Breast epithelium (tissue), 4 donors: ENCODE measurements around the gene WDR1. TPM values are rescaled to one million over a fixed set of nuclear protein-coding genes. Genes with fewer than 3 reads are reported as not detected.
A peak's percentile ranks its signal among the peaks of the same experiment; 100 is the strongest.

Source experiments
- DNase-seq, 2 donors: peaks; one replicate each; pipeline ENCODE4 v3.0.0-alpha.2; 2019; ENCODE audit warnings: low spot score in 2 of 2
- H3K27ac ChIP-seq, 2 donors: fragments of 200-600 bp; sonication (generic) in 1 of 2; one replicate each; pipeline ENCODE4 v1.5.1; 2016 to 2019; ENCODE audit warnings: mild to moderate bottlenecking in 1 of 2
- H3K27me3 ChIP-seq, 2 donors: fragments of 200-600 bp; sonication (generic) in 1 of 2; one replicate each; pipeline versions ENCODE4 v1.5.1 to v1.6.0; 2017 to 2019; ENCODE audit warnings: control low read depth in 1 of 2, mild to moderate bottlenecking in 1 of 2
- H3K36me3 ChIP-seq: fragments of 200-600 bp; one replicate; pipeline ENCODE4 v1.5.1; 2019
- H3K4me1 ChIP-seq, 2 donors: fragments of 200-600 bp; sonication (generic); one replicate each; pipeline ENCODE4 v1.5.1; 2016 to 2019; ENCODE audit warnings: control low read depth in 1 of 2
- H3K4me3 ChIP-seq, 3 donors: fragments of 200-600 bp; sonication (generic); 1 replicate in 2 of 3; 2 replicates in 1 of 3; pipeline ENCODE4 v1.5.1; 2016 to 2019; ENCODE audit warnings: mild to moderate bottlenecking in 3 of 3, moderate library complexity in 2 of 3
- H3K9me3 ChIP-seq, 2 donors: fragments of 200-600 bp; sonication (generic) in 1 of 2; one replicate each; pipeline ENCODE4 v1.5.1; 2016 to 2019; ENCODE audit warnings: control low read depth in 1 of 2
- POLR2A ChIP-seq: fragments of 450-650 bp; IDR thresholded peaks from one replicate; pipeline ENCODE4 v1.6.1; 2016; ENCODE audit warnings: antibody characterized with exemption, mild to moderate bottlenecking, moderate library complexity
- POLR2AphosphoS5 ChIP-seq, 3 donors: sonication (generic); formaldehyde crosslinking; IDR thresholded peaks; one replicate each; pipeline ENCODE4 v1.6.1; 2017; ENCODE audit warnings: antibody characterized with exemption in 3 of 3
- intact Hi-C: fragments of 100-400 bp; cut with DNase I; formaldehyde crosslinking; loops from one replicate; pipeline ENCODE4 v1.15.1; 2023; ENCODE audit warnings: low total_unique reads
- total RNA-seq, 3 donors: library from RNA; depleted of rRNA; stranded (reverse); fragments of >200 nt; gene quantifications; one replicate each; pipeline ENCODE4 v1.1.0, GENCODE V29; 2016
- TF ChIP-seq, protein P1 (sequence below), 3 donors: fragments of 450-650 bp; IDR thresholded peaks; one replicate each; pipeline ENCODE4 v1.5.1; 2016 to 2017; ENCODE audit warnings: antibody characterized with exemption in 3 of 3, mild to moderate bottlenecking in 3 of 3, moderate library complexity in 3 of 3

WDR1 gene
- total RNA-seq, 3 donors from 2014 or later, result 93.9 to 142 (median 127) TPM

DNA sequence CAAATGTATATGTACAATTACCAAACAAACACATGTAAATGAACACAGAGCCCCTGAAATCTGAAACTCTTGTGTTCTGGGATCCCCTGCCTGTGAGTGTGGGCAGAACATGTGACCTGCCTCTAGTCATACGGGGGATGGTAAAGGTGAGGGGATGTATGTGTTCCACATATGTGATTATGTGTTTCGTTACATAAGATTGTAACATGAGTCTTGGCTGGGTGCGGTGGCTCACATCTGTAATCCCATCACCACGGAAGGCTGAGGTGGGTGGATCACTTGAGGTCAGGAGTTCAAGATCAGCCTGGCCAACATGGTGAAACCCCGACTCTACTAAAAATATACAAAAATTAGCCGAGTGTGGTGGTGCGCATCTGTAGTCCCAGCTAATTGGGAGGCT is 58.2 kb downstream of the WDR1 start:
- TF ChIP-seq POLR2AphosphoS5 (IDR thresholded peaks at IDR 0.05), result no peak
- no peak for TF ChIP-seq POLR2A
- TF ChIP-seq, protein P1, sequence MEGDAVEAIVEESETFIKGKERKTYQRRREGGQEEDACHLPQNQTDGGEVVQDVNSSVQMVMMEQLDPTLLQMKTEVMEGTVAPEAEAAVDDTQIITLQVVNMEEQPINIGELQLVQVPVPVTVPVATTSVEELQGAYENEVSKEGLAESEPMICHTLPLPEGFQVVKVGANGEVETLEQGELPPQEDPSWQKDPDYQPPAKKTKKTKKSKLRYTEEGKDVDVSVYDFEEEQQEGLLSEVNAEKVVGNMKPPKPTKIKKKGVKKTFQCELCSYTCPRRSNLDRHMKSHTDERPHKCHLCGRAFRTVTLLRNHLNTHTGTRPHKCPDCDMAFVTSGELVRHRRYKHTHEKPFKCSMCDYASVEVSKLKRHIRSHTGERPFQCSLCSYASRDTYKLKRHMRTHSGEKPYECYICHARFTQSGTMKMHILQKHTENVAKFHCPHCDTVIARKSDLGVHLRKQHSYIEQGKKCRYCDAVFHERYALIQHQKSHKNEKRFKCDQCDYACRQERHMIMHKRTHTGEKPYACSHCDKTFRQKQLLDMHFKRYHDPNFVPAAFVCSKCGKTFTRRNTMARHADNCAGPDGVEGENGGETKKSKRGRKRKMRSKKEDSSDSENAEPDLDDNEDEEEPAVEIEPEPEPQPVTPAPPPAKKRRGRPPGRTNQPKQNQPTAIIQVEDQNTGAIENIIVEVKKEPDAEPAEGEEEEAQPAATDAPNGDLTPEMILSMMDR (IDR thresholded peaks at IDR 0.05), result no peak
- H3K4me1 ChIP-seq, result no peaks in the 10 kb centered on the region
- DNase-seq, result no peak
- no peaks in the 10 kb centered on the region for H3K27me3 ChIP-seq
- no peak overlapping the region for H3K27ac ChIP-seq
- H3K36me3 ChIP-seq, result no peaks in the 10 kb centered on the region
- intact Hi-C loops, result no loop called here
- no peak overlapping the region for H3K4me3 ChIP-seq
- no peaks in the 10 kb centered on the region for H3K9me3 ChIP-seq

DNA sequence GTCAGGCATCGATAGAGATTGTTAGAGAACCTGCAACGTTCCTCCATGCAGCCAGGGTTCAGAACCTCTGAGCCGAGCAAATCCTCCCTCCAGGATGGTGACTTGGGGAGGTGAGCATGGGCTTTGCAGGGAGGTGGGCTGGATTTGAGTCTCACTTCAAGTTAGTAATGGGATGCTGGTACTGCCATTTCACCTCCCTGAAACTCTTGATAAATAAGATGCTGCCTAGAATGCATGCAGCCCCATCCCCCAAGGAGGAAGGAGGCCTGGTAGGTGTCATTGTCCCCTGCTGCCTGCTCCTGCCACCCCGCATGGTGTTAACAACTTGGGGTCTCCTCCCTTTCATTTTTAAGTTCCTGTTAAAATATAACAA is 59.6 kb downstream of the WDR1 start:
- DNase-seq, result no peak
- H3K4me3 ChIP-seq, result no peak overlapping the region
- TF ChIP-seq POLR2A (no peak), POLR2AphosphoS5 (IDR thresholded peaks at IDR 0.05) (no peak)
- TF ChIP-seq, protein P1 (IDR thresholded peaks at IDR 0.05), result no peak
- H3K4me1 ChIP-seq, result no peaks in the 10 kb centered on the region
- H3K27ac ChIP-seq, result no peak overlapping the region
- no peaks in the 10 kb centered on the region for H3K27me3 ChIP-seq
- intact Hi-C loops, result no loop called here
- H3K36me3 ChIP-seq, result no peaks in the 10 kb centered on the region
- no peaks in the 10 kb centered on the region for H3K9me3 ChIP-seq

GRCh38 chr4:10056334-10057022 is 60.1 kb downstream of the WDR1 start:
- intact Hi-C loops, result no loop called here
- no peak for DNase-seq
- Histone ChIP-seq H3K36me3 (no peaks in the 10 kb centered on the region), H3K27ac (no peak overlapping the region), H3K4me1 (no peaks in the 10 kb centered on the region), H3K4me3 (no peak overlapping the region), H3K9me3 (no peaks in the 10 kb centered on the region), H3K27me3 (no peaks in the 10 kb centered on the region)
- TF ChIP-seq POLR2A, result no peak
- no peak for TF ChIP-seq POLR2AphosphoS5 (IDR thresholded peaks at IDR 0.05)
- TF ChIP-seq, protein P1 (IDR thresholded peaks at IDR 0.05), result no peak

DNA sequence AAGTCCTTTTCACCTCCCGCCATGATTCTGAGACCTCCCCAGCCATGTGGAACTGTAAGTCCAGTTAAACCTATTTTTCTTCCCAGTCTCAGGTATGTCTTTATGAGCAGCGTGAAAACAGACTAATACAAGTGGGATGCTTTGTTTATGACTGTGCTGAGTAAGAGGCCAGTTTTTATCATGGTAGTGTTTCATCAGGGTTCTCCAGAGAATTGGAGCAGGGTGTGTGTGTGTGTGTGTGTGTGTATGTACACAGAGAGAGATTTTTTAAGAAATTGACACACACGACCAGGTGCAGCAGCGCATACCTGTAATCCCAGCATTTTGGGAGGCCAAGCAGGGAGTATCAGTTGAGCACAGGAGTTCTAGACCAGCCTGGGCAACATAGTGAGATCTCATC is 60.7 kb downstream of the WDR1 start:
- no peaks in the 10 kb centered on the region for H3K27me3 ChIP-seq
- TF ChIP-seq POLR2A, result no peak
- TF ChIP-seq POLR2AphosphoS5 (IDR thresholded peaks at IDR 0.05), result no peak
- DNase-seq, result no peak
- no peaks in the 10 kb centered on the region for H3K36me3 ChIP-seq
- no peak overlapping the region for H3K27ac ChIP-seq
- H3K4me1 ChIP-seq, result no peaks in the 10 kb centered on the region
- no peaks in the 10 kb centered on the region for H3K9me3 ChIP-seq
- H3K4me3 ChIP-seq, result no peak overlapping the region
- intact Hi-C loops, result no loop called here

DNA sequence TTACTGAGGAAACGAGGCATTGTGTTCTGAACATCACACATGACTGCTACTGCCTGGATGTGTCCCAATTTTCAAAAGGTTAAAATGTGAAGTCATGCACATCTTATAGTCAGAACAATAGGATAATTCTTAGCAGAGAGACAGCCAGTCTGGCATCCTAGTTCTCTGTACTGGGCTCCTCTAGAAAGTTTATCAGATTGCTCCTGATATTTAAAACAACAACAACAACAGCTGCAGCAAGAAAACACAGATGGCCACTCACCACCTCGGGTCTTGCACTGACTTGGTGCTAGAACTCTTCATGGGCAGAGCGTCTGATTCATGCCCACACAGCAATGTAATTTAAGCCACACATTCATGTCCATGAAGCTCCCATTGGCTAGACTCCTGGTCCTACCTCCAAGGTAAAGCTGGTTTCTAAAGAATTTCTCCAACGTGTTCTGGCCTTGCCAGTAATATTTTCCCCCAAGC is 62.0 kb downstream of the WDR1 start:
- TF ChIP-seq, protein P1 (IDR thresholded peaks at IDR 0.05), result no peak
- TF ChIP-seq POLR2A, result no peak
- no peaks in the 10 kb centered on the region for H3K9me3 ChIP-seq
- intact Hi-C loops, result no loop called here
- H3K27me3 ChIP-seq, result no peaks in the 10 kb centered on the region
- no peak overlapping the region for H3K4me3 ChIP-seq
- H3K36me3 ChIP-seq, result no peaks in the 10 kb centered on the region
- H3K4me1 ChIP-seq, result no peaks in the 10 kb centered on the region
- H3K27ac ChIP-seq, result peak overlapping the region in 1 of 2 donors; percentile 71
- no peak for DNase-seq
